ENCODE results near the gene CASP14. TPM values are rescaled to one million over a fixed set of nuclear protein-coding genes. Genes with fewer than 3 reads are reported as not detected.

The CASP14 gene
- total and polyA plus RNA-seq, 10 of the 15 experiments (the other 5 are each of a cell fraction or from before 2014, with no cell fraction given): 0.06 to 0.40 (median 0.13) TPM; not detected in 2

DNA sequence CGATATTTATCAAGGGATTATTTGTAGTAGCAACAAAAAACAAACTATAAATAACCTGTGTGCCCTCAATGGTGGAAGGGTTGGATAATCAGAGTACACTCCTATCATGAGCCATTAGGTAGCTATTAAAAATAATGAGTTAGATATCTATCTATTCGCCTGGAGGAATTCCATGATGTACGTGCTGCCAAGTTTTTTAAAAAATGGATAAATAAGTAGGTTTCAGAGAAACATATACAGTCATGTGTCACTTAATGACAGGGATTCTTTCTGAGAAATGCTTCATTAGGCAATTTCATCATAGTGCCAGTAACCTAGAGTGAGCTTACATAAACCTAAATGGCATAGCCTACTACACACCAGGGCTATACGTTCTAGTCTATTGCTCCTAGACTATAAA lies 26.5 kb downstream of the CASP14 start:
- Histone ChIP-seq H3K36me3 (ENCODE audit: control insufficient read depth in 2 of 2, insufficient read depth in 2 of 2, low read length in 1 of 2) (no peaks in the 10 kb centered on the region), H2AFZ (ENCODE audit: control insufficient read depth, low read depth, low read length) (no peak overlapping the region), H3K4me2 (ENCODE audit: control insufficient read depth, insufficient read depth) (no peak overlapping the region), H3K79me2 (ENCODE audit: control insufficient read depth, insufficient read depth, low read length) (no peaks in the 10 kb centered on the region), H3K4me1 (ENCODE audit: control insufficient read depth, insufficient read depth, low read length) (no peaks in the 10 kb centered on the region), H3K9me3 (replicated peaks; ENCODE audit: control insufficient read depth, insufficient read depth, low read length) (no peaks in the 10 kb centered on the region), H4K20me1 (ENCODE audit: control insufficient read depth, insufficient read depth) (no peaks in the 10 kb centered on the region), H3K27ac (ENCODE audit: control insufficient read depth, insufficient read depth) (no peak overlapping the region), H3K27me3 (replicated peaks in 1 of 2; ENCODE audit: control insufficient read depth in 2 of 2, insufficient read depth in 2 of 2, low read length in 1 of 2) (no peaks in the 10 kb centered on the region; a peak in 1 of 4 replicates), H3K4me3 (no peak overlapping the region), H3K9ac (ENCODE audit: control insufficient read depth, insufficient read depth, low read length) (no peak overlapping the region)
- ChIA-PET CTCF (interaction anchor here (1.4 kb wide), 1 partner anchor 17 kb away, joined by 3 read pairs; no protein-coding TSS in a partner anchor), POLR2A (no interaction called here), RAD21 (ENCODE audit: unreplicated experiment) (no interaction called here), SMC1A (ENCODE audit: uncharacterized antibody, unreplicated experiment) (interaction anchor here (0.6 kb wide), 1 partner anchor 492 kb away, joined by 3 read pairs; no protein-coding TSS in a partner anchor)
- FAIRE-seq: no peak
- intact Hi-C loops (cut with micrococcal nuclease; ENCODE audit: unreplicated experiment): no loop called here
- in situ Hi-C loops (cut with MboI): no loop called here
- ATAC-seq: no peak
- 38% methylated on average over 4 of the region's 4 CpGs for WGBS (ENCODE audit: insufficient coverage, insufficient replicate concordance, low lambda C conversion rate, missing lambda C conversion rate)
- DNase-seq (ENCODE audit: low read depth, low spot score): no peak
- BruUV-seq (replicated peaks): no TSS peak
- no peak for TF ChIP-seq NFYA (IDR thresholded peaks at IDR 0.05; ENCODE audit: borderline replicate concordance, low read depth, low read length)
- TF ChIP-seq POLR2AphosphoS2 (IDR thresholded peaks at IDR 0.05; ENCODE audit: low read depth, low read length): no peak
- no peak for TF ChIP-seq REST (IDR thresholded peaks at IDR 0.05; ENCODE audit: low read depth, low read length)
- no peak for TF ChIP-seq TBL1XR1 (IDR thresholded peaks at IDR 0.05; ENCODE audit: low read depth, low read length)
- no peak for TF ChIP-seq FOS (IDR thresholded peaks at IDR 0.05; ENCODE audit: borderline replicate concordance, extremely low read depth, insufficient read length)
- no peak for TF ChIP-seq CREB1 (IDR thresholded peaks at IDR 0.05; ENCODE audit: low read depth)
- TF ChIP-seq NFXL1 (IDR thresholded peaks at IDR 0.05; ENCODE audit: borderline replicate concordance): no peak

All from GM12878 (cell line).